HL-60/S4 treated with retinoic acid at 250 ng/mL for 4 days and 3 days (cell line): ENCODE results near the gene RBM33.
"Not testable (repeated sequence)": the region's sequence is repeated elsewhere in the genome, so short reads cannot be mapped to it uniquely, and the experiment has no call there.

Experiments
- in situ Hi-C: fragments of 300-500 bp; cut with MboI; formaldehyde crosslinking; loops from 2 replicates; pipeline ENCODE4 v1.7.0; 2022; ENCODE audit warnings: low sequenced_read_pairs

Gene RBM33

GRCh38 chr7:155644178-155644970, at the start of gene RBM33:
Gene RBM33, plus strand, starts transcription at chr7:155644661. Its CDS starts 216 bp downstream, at chr7:155644877.
- in situ Hi-C loops = no loop called here

GRCh38 chr7:155594961-155595366, 49.5 kb upstream of the RBM33 start:
- in situ Hi-C loops = no loop called here

- in situ Hi-C loops = no loop called here
These were observed 46.7 kb upstream of the RBM33 start for GRCh38 chr7:155597753-155598140.

GRCh38 chr7:155598810-155599210, 45.7 kb upstream of the RBM33 start:
- in situ Hi-C loops = no loop called here

GRCh38 chr7:155602156-155602555, 42.3 kb upstream of the RBM33 start:
- in situ Hi-C loops = no loop called here

- in situ Hi-C loops = no loop called here
These were observed 41.7 kb upstream of the RBM33 start for GRCh38 chr7:155602750-155603149.

GRCh38 chr7:155603205-155603857, 41.1 kb upstream of the RBM33 start:
- in situ Hi-C loops = no loop called here

GRCh38 chr7:155603858-155604503, 40.5 kb upstream of the RBM33 start:
- in situ Hi-C loops = no loop called here

- in situ Hi-C loops = no loop called here
These were observed 39.9 kb upstream of the RBM33 start for GRCh38 chr7:155604504-155604997.

GRCh38 chr7:155609185-155609584, 35.3 kb upstream of the RBM33 start:
- in situ Hi-C loops = no loop called here

- in situ Hi-C loops = no loop called here
These were observed 33.7 kb upstream of the RBM33 start for GRCh38 chr7:155610633-155611193.

- in situ Hi-C loops = no loop called here
These were observed 32.5 kb upstream of the RBM33 start for GRCh38 chr7:155611808-155612447.

- in situ Hi-C loops = no loop called here
These were observed 31.8 kb upstream of the RBM33 start for GRCh38 chr7:155612658-155613057.

- in situ Hi-C loops = not testable (repeated sequence)
These were observed 29.4 kb upstream of the RBM33 start for GRCh38 chr7:155615085-155615484.

- in situ Hi-C loops = no loop called here
These were observed 25.5 kb upstream of the RBM33 start for GRCh38 chr7:155618708-155619633.

- in situ Hi-C loops = no loop called here
These were observed 24.7 kb upstream of the RBM33 start for GRCh38 chr7:155619634-155620271.

- in situ Hi-C loops = no loop called here
These were observed 24.0 kb upstream of the RBM33 start for GRCh38 chr7:155620497-155620896.

GRCh38 chr7:155621418-155621980, 23.0 kb upstream of the RBM33 start:
- in situ Hi-C loops = no loop called here

GRCh38 chr7:155624412-155624811, 20.0 kb upstream of the RBM33 start:
- in situ Hi-C loops = no loop called here
